Peyer's patch (tissue), 4 donors: ENCODE measurements around the gene STON2.

Experiments
- POLR2A ChIP-seq, 2 donors: fragments of 450-650 bp; IDR thresholded peaks; one replicate each; pipeline ENCODE4 v1.5.1; 2017; ENCODE audit warnings: antibody characterized with exemption in 2 of 2, mild to moderate bottlenecking in 2 of 2, moderate library complexity in 2 of 2
- TF ChIP-seq, protein P1 (sequence below), 6 experiments: fragments of 450-650 bp in 4 of 6; fragments of 200-600 bp in 2 of 6; sonication (generic) in 1 of 6; IDR thresholded peaks; one replicate each; pipeline ENCODE4 v1.5.1; 2017 to 2019; ENCODE audit warnings: antibody characterized with exemption in 6 of 6, mild to moderate bottlenecking in 3 of 6, moderate library complexity in 1 of 6

DNA sequence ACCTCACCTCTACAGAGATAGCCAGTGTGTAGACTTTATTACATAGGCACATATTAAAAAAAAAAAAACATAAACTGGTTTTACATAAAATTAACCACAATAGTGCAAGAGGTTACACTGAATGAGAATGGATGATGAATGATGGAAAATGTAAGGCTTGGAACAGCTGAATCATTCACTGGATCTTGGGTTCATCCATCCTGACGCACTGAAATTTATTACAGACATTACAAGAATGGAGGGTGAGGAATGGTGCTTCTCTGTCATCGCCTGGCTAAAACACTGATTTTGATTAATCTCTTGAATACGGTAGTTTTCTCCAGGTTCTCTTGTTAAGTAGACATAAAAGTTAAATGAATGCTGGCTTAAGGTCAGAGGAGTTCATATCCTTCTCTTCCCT, 139.4 kb downstream of the STON2 start:
- no peak for TF ChIP-seq POLR2A (IDR thresholded peaks at IDR 0.05)
- TF ChIP-seq, protein P1, sequence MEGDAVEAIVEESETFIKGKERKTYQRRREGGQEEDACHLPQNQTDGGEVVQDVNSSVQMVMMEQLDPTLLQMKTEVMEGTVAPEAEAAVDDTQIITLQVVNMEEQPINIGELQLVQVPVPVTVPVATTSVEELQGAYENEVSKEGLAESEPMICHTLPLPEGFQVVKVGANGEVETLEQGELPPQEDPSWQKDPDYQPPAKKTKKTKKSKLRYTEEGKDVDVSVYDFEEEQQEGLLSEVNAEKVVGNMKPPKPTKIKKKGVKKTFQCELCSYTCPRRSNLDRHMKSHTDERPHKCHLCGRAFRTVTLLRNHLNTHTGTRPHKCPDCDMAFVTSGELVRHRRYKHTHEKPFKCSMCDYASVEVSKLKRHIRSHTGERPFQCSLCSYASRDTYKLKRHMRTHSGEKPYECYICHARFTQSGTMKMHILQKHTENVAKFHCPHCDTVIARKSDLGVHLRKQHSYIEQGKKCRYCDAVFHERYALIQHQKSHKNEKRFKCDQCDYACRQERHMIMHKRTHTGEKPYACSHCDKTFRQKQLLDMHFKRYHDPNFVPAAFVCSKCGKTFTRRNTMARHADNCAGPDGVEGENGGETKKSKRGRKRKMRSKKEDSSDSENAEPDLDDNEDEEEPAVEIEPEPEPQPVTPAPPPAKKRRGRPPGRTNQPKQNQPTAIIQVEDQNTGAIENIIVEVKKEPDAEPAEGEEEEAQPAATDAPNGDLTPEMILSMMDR (IDR thresholded peaks at IDR 0.05): no peak
